RWPE2 (cell line): Measurements from ENCODE around the gene TRAPPC5.

Experiments
- ATAC-seq: fragments of 200-7000 bp; cut with Tn5 transposase; 3 replicates; pipeline ENCODE4 v1.9.1; 2021; ENCODE audit warnings: low read depth
- DNase-seq: peaks from one replicate; pipeline ENCODE4 v3.0.0-alpha.2; 2020; ENCODE audit warnings: low spot score
- H3K27ac ChIP-seq: fragments of 450-650 bp; 2 replicates; pipeline ENCODE4 v1.5.1; 2017; ENCODE audit warnings: mild to moderate bottlenecking; ENCODE audit not compliant: poor library complexity, severe bottlenecking
- H3K27me3 ChIP-seq: fragments of 250-450 bp; sonication (Bioruptor Pico); 2 replicates; pipeline ENCODE4 v1.5.1; 2021; ENCODE audit warnings: mild to moderate bottlenecking, moderate library complexity; ENCODE audit not compliant: insufficient read depth, poor library complexity, severe bottlenecking
- H3K36me3 ChIP-seq: fragments of 250-450 bp; sonication (Bioruptor Pico); 2 replicates; pipeline ENCODE4 v1.5.1; 2020; ENCODE audit warnings: low read depth, mild to moderate bottlenecking, moderate library complexity
- H3K4me1 ChIP-seq: fragments of 250-450 bp; sonication (Bioruptor Pico); 2 replicates; pipeline ENCODE4 v1.5.1; 2021; ENCODE audit warnings: mild to moderate bottlenecking, moderate library complexity; ENCODE audit not compliant: insufficient read depth, poor library complexity, severe bottlenecking
- H3K4me3 ChIP-seq: fragments of 250-450 bp; sonication (Bioruptor Pico); 2 replicates; pipeline ENCODE4 v1.5.1; 2021; ENCODE audit warnings: mild to moderate bottlenecking, moderate library complexity; ENCODE audit not compliant: severe bottlenecking
- H3K9me3 ChIP-seq: fragments of 250-450 bp; sonication (Bioruptor Pico); 2 replicates; pipeline ENCODE4 v1.5.1; 2021; ENCODE audit warnings: mild to moderate bottlenecking, moderate library complexity; ENCODE audit not compliant: severe bottlenecking
- TF ChIP-seq, protein P1 (sequence below): fragments of 450-650 bp; IDR thresholded peaks from one replicate; pipeline ENCODE4 v1.5.1; 2017; ENCODE audit warnings: mild to moderate bottlenecking, moderate library complexity; ENCODE audit not compliant: poor library complexity, severe bottlenecking

Gene TRAPPC5

DNA sequence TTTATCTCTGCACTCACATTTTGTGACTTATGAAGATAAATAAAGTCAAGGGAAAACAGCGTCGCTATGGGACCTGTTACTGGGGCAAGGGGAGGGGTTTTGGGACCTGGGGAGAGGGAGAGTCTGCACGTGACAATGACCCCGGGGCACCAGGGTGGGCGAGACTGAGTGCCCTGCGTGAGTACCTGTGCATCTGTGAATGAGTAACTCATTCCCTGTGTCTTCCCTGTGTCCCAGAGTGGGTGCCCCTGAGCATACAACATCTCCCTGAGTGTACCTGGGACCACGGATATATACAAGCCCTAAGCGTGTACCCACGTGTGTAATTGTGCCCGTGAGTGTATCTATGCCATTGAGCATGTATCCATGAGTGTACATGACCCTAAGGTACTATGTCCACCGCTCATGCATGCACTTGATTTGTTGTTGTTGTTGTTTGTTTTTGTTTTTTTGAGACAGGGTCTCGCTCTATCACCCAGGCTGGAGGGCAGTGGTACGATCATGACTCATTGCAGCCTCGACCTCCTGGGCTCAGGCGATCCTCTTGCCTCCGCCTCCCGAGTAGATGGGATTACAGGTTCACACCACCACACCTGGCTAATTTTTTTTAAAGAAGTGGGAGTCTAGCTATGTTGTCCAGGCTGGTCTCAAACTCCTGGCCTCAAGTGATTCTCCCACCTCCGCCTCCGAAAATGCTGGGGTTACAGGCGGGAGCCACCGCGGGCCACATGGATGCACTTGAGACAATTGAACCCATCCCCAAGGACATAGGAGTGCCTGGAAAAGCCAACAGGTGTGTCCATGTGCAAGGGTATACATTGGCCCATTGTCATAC, 645 bp upstream of the TRAPPC5 start:
- ATAC-seq = no peak
- no peaks in the 10 kb centered on the region for H3K9me3 ChIP-seq
- peak overlapping the region; percentile 84 for H3K4me3 ChIP-seq
- DNase-seq = no peak
- no peak overlapping the region for H3K27ac ChIP-seq
- TF ChIP-seq, protein P1, sequence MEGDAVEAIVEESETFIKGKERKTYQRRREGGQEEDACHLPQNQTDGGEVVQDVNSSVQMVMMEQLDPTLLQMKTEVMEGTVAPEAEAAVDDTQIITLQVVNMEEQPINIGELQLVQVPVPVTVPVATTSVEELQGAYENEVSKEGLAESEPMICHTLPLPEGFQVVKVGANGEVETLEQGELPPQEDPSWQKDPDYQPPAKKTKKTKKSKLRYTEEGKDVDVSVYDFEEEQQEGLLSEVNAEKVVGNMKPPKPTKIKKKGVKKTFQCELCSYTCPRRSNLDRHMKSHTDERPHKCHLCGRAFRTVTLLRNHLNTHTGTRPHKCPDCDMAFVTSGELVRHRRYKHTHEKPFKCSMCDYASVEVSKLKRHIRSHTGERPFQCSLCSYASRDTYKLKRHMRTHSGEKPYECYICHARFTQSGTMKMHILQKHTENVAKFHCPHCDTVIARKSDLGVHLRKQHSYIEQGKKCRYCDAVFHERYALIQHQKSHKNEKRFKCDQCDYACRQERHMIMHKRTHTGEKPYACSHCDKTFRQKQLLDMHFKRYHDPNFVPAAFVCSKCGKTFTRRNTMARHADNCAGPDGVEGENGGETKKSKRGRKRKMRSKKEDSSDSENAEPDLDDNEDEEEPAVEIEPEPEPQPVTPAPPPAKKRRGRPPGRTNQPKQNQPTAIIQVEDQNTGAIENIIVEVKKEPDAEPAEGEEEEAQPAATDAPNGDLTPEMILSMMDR = no peak
- peaks cover 12% of the 10 kb centered on the region for H3K36me3 ChIP-seq
- no peaks in the 10 kb centered on the region for H3K4me1 ChIP-seq
- no peaks in the 10 kb centered on the region for H3K27me3 ChIP-seq

DNA sequence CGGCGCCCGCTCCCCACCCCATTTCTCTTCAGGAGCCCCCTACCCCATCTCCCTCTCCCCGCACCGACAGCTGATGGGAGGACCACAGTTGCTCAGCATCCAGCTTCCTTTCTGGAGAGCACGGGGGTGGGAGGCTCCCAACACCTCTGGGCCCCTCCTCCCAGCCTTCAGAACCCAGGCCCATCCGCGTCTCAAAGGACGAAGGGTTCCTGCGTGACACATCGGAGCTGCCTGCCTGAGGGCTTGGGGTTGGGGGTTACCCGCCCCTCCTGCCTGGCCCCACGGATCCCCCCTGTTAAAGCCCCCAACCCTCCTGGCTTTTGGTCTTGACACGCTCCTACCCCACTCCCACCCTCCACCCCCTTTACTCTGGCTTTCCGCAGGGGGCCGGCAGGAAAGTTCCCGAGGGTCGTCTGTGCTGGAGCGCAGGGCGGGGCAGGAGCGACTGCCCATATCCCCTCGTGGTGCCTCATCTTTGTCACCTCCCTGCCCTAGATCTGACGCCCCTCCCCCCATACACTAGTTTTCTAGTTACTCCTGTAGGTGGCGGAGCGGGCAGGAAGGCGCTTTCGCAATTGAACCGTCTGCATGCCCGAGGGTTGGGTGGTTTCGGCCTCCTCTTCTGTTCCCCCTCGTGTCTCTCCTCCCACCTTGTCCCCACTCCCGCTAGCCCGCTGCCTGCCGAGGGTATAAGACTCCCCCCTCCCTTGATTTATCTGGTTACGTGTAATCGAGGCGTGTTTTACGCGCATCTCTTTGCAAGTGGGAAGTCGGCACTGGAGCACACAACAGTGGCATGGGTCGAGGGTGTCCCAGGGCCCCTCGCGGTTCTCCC, 924 bp downstream of the TRAPPC5 start:
- H3K27me3 ChIP-seq = no peaks in the 10 kb centered on the region
- H3K36me3 ChIP-seq = peaks cover 12% of the 10 kb centered on the region
- H3K4me3 ChIP-seq = peak overlapping the region; percentile 84
- peak overlapping the region; percentile 37 for H3K27ac ChIP-seq
- TF ChIP-seq, protein P1 = peak; percentile 47
- DNase-seq (no peak), ATAC-seq (peak; percentile 60)
- H3K4me1 ChIP-seq = no peaks in the 10 kb centered on the region
- H3K9me3 ChIP-seq = no peaks in the 10 kb centered on the region

DNA sequence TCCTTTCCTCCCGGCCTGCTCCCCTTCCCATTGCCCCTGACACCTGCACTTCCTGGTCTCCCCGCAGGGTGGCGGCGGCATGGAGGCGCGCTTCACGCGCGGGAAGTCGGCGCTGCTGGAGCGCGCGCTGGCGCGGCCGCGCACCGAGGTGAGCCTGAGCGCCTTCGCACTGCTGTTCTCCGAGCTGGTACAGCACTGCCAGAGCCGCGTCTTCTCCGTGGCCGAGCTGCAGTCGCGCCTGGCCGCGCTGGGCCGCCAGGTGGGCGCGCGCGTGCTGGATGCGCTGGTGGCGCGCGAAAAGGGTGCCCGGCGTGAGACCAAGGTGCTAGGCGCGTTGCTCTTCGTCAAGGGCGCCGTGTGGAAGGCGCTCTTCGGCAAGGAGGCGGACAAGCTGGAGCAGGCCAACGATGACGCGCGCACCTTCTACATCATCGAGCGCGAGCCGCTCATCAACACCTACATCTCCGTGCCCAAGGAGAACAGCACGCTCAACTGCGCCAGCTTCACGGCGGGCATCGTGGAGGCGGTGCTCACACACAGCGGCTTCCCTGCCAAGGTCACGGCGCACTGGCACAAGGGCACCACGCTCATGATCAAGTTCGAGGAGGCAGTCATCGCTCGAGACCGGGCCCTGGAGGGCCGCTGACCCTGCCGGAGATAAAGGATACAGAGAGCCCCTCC, 1.7 kb downstream of the TRAPPC5 start:
- Histone ChIP-seq H3K36me3 (peaks cover 12% of the 10 kb centered on the region), H3K4me1 (no peaks in the 10 kb centered on the region), H3K27ac (no peak overlapping the region), H3K4me3 (no peak overlapping the region), H3K27me3 (no peaks in the 10 kb centered on the region), H3K9me3 (no peaks in the 10 kb centered on the region)
- ATAC-seq (no peak), DNase-seq (no peak)
- TF ChIP-seq, protein P1 = peak; percentile 0

DNA sequence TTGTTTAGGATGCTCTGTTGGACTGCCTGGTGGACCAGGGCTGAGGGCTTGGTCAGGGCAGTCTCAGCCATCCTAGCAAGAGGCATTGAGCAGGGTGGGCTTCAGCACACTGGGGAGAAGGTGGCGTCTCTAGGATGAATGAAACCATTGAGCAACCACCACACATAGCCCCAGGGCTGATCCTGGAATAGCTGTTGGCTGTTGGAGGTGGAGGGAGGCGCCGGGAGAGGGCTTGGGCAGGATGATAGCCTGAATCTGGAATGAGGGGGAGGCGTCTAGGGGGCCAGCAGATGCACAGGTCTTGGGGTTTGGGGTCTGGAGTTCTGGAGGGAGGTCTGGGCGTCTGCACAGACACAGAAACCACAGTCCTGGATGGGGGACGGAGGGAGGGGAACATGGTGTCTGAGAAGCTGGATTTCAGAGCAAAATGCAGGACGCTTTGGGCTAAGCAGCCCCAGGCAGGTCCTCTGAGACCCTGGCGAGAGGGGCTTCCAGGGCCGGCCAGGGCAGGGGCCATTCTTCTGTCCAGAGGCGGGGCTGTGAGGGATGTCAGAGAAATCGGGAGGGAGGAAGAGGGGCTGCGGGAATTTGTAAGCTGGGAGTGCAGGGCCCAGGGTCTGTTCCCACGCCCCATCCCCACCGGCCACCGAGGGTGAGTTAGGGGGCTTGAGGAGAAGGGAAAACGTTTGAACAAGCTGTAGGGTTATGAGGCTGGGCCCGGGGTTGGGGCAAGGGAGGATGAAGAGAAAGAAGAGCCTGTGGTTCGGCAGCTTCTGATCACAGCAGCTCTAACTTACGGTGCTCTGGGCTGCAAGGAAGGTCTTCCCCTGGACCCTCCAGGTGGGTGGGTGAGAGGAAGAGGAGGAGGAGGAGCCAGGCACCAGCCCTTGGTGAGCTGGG, 5.2 kb downstream of the TRAPPC5 start:
- no peaks in the 10 kb centered on the region for H3K9me3 ChIP-seq
- H3K27ac ChIP-seq = no peak overlapping the region
- H3K36me3 ChIP-seq = peaks cover 12% of the 10 kb centered on the region
- no peaks in the 10 kb centered on the region for H3K4me1 ChIP-seq
- no peak overlapping the region for H3K4me3 ChIP-seq
- no peak for DNase-seq
- TF ChIP-seq, protein P1 = no peak
- peak; percentile 31; the same call in 1 of the 3 replicates for ATAC-seq
- peaks cover 2% of the 10 kb centered on the region for H3K27me3 ChIP-seq
